NT2/D1 (cell line): ENCODE measurements around the gene PHTF2.

ENCODE experiments used
- YY1 ChIP-seq: IDR thresholded peaks from 2 replicates; pipeline ENCODE4 v1.6.1; 2011; ENCODE audit not compliant: insufficient read length, insufficient read depth
- ZNF274 ChIP-seq: IDR thresholded peaks from 2 replicates; pipeline ENCODE4 v1.6.1; 2011; ENCODE audit warnings: mild to moderate bottlenecking, low read depth, low read length

GRCh38 chr7:77980087-77980713 lies 181.6 kb downstream of the PHTF2 start:
- TF ChIP-seq YY1 (no peak), ZNF274 (no peak)
